ENCODE measurements around the gene PRR33.

The PRR33 gene

DNA sequence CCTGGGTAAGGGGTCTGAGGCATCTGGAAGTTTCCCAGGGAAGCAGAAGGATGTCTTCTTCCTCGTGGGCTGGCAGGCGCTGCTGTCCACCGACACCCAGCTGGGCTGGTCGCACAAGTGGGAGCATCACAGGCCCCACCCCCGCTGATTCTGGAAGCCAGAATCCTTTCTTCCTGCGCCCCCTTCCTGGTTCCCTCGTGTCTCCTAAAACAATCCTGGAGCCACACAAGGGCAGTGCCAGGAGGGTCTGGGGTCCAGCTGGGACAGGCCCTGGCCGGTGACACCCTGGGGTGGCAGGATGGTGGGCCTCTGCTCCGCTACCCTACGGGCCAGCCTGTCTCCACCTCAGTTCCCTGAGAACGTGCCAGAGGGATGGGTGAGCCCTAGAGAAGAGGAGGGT, 34.6 kb downstream of the PRR33 start:
- H3K36me3 ChIP-seq, result no peaks in the 10 kb centered on the region

GRCh38 chr11:1856306-1857005, 35.2 kb downstream of the PRR33 start:
- TF ChIP-seq, protein P1, sequence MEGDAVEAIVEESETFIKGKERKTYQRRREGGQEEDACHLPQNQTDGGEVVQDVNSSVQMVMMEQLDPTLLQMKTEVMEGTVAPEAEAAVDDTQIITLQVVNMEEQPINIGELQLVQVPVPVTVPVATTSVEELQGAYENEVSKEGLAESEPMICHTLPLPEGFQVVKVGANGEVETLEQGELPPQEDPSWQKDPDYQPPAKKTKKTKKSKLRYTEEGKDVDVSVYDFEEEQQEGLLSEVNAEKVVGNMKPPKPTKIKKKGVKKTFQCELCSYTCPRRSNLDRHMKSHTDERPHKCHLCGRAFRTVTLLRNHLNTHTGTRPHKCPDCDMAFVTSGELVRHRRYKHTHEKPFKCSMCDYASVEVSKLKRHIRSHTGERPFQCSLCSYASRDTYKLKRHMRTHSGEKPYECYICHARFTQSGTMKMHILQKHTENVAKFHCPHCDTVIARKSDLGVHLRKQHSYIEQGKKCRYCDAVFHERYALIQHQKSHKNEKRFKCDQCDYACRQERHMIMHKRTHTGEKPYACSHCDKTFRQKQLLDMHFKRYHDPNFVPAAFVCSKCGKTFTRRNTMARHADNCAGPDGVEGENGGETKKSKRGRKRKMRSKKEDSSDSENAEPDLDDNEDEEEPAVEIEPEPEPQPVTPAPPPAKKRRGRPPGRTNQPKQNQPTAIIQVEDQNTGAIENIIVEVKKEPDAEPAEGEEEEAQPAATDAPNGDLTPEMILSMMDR (IDR thresholded peaks at IDR 0.05; ENCODE audit: low read depth, low read length), result no peak
- H3K27ac ChIP-seq, result no peak overlapping the region
- DNase-seq, result no peak
- no peaks in the 10 kb centered on the region for H3K36me3 ChIP-seq
- peaks cover 95% of the 10 kb centered on the region for H3K27me3 ChIP-seq (ENCODE audit: insufficient read depth, low read depth, severe bottlenecking)
- H3K9me3 ChIP-seq (ENCODE audit: severe bottlenecking), result no peaks in the 10 kb centered on the region
- H3K4me3 ChIP-seq (ENCODE audit: low read depth, low read length), result no peak overlapping the region

More for the DNA sequence above, 34.6 kb downstream of the PRR33 start:
- DNase-seq, result no peak
- TF ChIP-seq, protein P1 (IDR thresholded peaks at IDR 0.05; ENCODE audit: low read depth, low read length), result no peak
- H3K27me3 ChIP-seq (ENCODE audit: insufficient read depth, low read depth, severe bottlenecking), result peaks cover 91% of the 10 kb centered on the region
- no peaks in the 10 kb centered on the region for H3K9me3 ChIP-seq (ENCODE audit: severe bottlenecking)
- no peak overlapping the region for H3K27ac ChIP-seq
- H3K4me3 ChIP-seq (ENCODE audit: low read depth, low read length), result no peak overlapping the region

- Histone ChIP-seq H3K27ac (no peak overlapping the region), H3K4me3 (ENCODE audit: low read depth, low read length) (no peak overlapping the region), H3K27me3 (ENCODE audit: insufficient read depth, low read depth, severe bottlenecking) (peaks cover 95% of the 10 kb centered on the region), H3K9me3 (ENCODE audit: severe bottlenecking) (no peaks in the 10 kb centered on the region), H3K36me3 (no peaks in the 10 kb centered on the region)
- no peak for DNase-seq
- TF ChIP-seq, protein P1 (IDR thresholded peaks at IDR 0.05; ENCODE audit: low read depth, low read length), result no peak
Measured at GRCh38 chr11:1855886-1856265, 35.8 kb downstream of the PRR33 start.

- no peaks in the 10 kb centered on the region for H3K36me3 ChIP-seq
- H3K4me3 ChIP-seq (ENCODE audit: low read depth, low read length), result no peak overlapping the region
- peaks cover 97% of the 10 kb centered on the region for H3K27me3 ChIP-seq (ENCODE audit: insufficient read depth, low read depth, severe bottlenecking)
- TF ChIP-seq, protein P1 (IDR thresholded peaks at IDR 0.05; ENCODE audit: low read depth, low read length), result 0 out of 2 replicates have a peak, but pooled peaks have one; percentile 4
- H3K27ac ChIP-seq, result no peak overlapping the region
- no peak for DNase-seq
- no peaks in the 10 kb centered on the region for H3K9me3 ChIP-seq (ENCODE audit: severe bottlenecking)
Measured at GRCh38 chr11:1854949-1855885, 36.5 kb downstream of the PRR33 start.

GRCh38 chr11:1854132-1854948, 37.4 kb downstream of the PRR33 start:
- H3K4me3 ChIP-seq (ENCODE audit: low read depth, low read length), result no peak overlapping the region
- H3K9me3 ChIP-seq (ENCODE audit: severe bottlenecking), result no peaks in the 10 kb centered on the region
- TF ChIP-seq, protein P1 (IDR thresholded peaks at IDR 0.05; ENCODE audit: low read depth, low read length), result no peak
- DNase-seq, result no peak
- peaks cover 100% of the 10 kb centered on the region for H3K27me3 ChIP-seq (ENCODE audit: insufficient read depth, low read depth, severe bottlenecking)
- H3K27ac ChIP-seq, result no peak overlapping the region
- no peaks in the 10 kb centered on the region for H3K36me3 ChIP-seq

Measured in WERI-Rb-1 (cell line).